ENCODE results near the gene PHF11. TPM values are rescaled to one million over a fixed set of nuclear protein-coding genes. Genes with fewer than 3 reads are reported as not detected.
"Not testable (repeated sequence)": the region's sequence is repeated elsewhere in the genome, so short reads cannot be mapped to it uniquely, and the experiment has no call there.

PHF11 gene
- polyA plus RNA-seq, 1 donor from 2014 or later, result 70.1 TPM

DNA sequence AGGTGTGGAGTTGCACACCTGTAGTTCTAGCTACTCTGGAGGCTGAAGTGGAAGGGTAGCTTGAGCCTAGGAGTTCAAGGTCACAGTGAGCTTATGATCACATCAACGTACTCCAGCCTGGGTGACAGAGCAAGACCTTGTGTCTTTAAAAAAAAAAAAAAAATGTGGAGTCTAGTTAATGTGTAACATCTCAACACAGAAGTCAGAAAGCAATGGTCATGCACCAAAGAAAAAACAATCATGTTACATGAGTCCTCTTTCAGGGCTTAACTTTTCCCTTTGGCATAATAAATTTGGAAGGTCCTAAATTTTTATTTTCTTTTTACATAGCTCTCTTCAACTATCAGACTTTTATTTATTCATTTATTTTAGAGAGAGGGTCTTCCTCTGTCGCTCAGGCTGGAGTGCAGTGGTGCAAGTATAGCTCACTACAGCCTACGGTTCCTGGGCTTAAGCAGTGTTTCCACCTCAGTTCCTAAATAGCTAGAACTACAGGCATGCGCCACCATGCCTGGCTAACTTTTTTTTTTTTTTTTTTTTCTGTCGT is 29.4 kb upstream of the PHF11 start:
- peaks cover 10% of the 10 kb centered on the region for H3K36me3 Mint-ChIP-seq
- H3K27ac Mint-ChIP-seq, result no peak overlapping the region
- H3K4me3 Mint-ChIP-seq, result no peak overlapping the region
- H3K27me3 Mint-ChIP-seq, result no peaks in the 10 kb centered on the region
- no peaks in the 10 kb centered on the region for H3K4me1 Mint-ChIP-seq
- H3K9me3 Mint-ChIP-seq, result no peaks in the 10 kb centered on the region

DNA sequence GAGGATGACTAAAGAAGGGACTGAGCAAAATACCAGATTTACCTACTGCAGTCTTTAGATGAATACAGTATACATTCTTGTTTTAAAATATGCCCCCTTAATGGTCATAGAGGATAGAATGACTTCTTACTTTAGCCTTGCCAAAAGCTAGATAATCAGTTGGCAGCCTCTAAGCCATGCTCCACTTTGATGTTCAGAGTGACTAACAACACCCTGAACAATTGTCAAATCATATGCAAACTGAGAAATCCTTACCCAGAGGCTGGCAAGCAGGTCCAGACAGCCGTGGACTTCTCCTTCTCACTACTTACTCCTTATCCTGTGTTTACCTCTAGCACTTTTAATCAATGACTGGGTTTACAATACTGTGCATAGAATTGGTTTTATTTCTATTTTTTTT is 23.6 kb upstream of the PHF11 start:
- H3K9me3 Mint-ChIP-seq, result no peaks in the 10 kb centered on the region
- peaks cover 0 to 1% (median 0%) of the 10 kb centered on the region in 3 donors for H3K4me1 Mint-ChIP-seq
- no peak overlapping the region for H3K4me3 Mint-ChIP-seq
- H3K27ac Mint-ChIP-seq, result peak overlapping the region in 1 of 3 donors; percentile 9
- no peaks in the 10 kb centered on the region for H3K27me3 Mint-ChIP-seq
- no peaks in the 10 kb centered on the region for H3K36me3 Mint-ChIP-seq

DNA sequence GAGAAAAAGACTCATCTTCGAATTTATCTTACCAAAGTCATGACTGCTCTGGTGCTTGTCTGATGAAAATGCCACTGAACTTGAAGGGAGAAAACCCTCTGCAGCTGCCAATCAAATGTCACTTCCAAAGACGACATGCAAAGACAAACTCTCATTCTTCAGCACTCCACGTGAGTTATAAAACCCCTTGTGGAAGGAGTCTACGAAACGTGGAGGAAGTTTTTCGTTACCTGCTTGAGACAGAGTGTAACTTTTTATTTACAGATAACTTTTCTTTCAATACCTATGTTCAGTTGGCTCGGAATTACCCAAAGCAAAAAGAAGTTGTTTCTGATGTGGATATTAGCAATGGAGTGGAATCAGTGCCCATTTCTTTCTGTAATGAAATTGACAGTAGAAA is 19.2 kb upstream of the PHF11 start:
- H3K4me1 Mint-ChIP-seq, result peaks cover 0 to 1% (median 0%) of the 10 kb centered on the region in 3 donors
- no peaks in the 10 kb centered on the region for H3K9me3 Mint-ChIP-seq
- no peak overlapping the region for H3K4me3 Mint-ChIP-seq
- H3K36me3 Mint-ChIP-seq, result no peaks in the 10 kb centered on the region
- no peaks in the 10 kb centered on the region for H3K27me3 Mint-ChIP-seq
- H3K27ac Mint-ChIP-seq, result no peak overlapping the region

DNA sequence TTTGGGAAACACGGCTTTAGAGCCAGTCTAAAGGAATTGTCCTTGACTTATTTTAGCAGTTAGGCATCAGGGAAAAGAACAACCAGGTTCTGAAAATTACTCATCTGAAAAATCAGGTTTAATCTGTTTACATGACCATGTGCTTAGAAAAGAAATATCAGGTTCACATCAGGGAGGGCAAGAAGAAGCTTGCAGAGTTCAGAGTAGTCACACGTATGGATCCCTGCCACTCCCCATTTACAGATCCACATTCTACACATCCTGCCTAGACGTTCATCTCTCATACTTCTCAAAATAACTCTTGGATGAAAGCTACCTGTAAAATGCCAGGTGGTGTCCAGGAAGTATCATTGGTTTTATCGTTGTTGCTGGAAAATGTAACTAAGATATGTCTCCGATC is 14.0 kb upstream of the PHF11 start:
- Mint-ChIP-seq H3K36me3 (peaks cover 3% of the 10 kb centered on the region), H3K4me1 (no peaks in the 10 kb centered on the region), H3K27me3 (no peaks in the 10 kb centered on the region), H3K4me3 (no peak overlapping the region), H3K27ac (peak overlapping the region in 1 of 3 donors; percentile 59), H3K9me3 (no peaks in the 10 kb centered on the region)

DNA sequence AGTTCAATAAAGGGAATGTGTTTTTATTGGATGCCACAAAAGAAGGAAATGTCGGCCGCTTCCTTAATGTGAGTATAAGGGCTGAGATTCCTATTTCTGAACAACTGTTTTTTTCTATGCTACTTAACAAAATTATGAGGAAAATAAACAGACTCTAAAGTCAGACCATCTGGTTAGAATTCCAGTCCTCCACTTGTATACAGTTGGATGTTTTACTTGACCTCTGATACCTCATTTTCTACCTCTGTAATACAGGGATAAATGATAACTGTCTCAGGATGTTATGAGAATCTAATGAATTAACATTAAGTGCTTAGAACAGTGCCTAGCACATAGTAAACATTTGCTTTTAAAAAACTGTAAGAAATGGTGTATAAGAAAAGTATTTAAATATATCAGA is 7.2 kb upstream of the PHF11 start:
- H3K9me3 Mint-ChIP-seq, result no peaks in the 10 kb centered on the region
- H3K36me3 Mint-ChIP-seq, result peaks cover 6% of the 10 kb centered on the region
- no peaks in the 10 kb centered on the region for H3K4me1 Mint-ChIP-seq
- no peak overlapping the region for H3K27ac Mint-ChIP-seq
- H3K4me3 Mint-ChIP-seq, result peak overlapping the region in 1 of 4 donors; percentile 32
- H3K27me3 Mint-ChIP-seq, result no peaks in the 10 kb centered on the region

DNA sequence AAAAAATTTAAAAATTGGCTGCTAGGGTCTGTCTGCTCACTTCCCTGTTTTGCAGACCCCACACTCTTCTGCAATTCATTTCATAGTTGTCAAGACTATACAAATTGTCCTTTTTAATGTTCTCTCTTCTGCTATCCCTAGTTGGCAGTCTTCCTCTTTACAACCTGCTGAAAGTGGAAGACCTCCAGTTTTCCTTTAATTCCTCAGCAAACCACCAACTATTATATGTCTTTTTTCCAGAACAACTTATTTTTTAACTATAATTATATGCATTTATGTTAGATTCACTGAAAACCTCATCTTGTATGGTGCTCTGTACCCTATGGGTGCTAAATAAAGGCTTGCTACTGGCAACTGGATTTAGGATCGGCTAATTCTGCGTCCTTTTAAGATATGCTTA is 1.1 kb upstream of the PHF11 start:
- no peaks in the 10 kb centered on the region for H3K27me3 Mint-ChIP-seq
- peak overlapping the region; percentile 98 to 99 (median 98) for H3K4me3 Mint-ChIP-seq
- peak overlapping the region; percentile 46 to 99 (median 74) for H3K27ac Mint-ChIP-seq
- H3K4me1 Mint-ChIP-seq, result peaks cover 18 to 36% (median 21%) of the 10 kb centered on the region in 3 donors
- peaks cover 2% of the 10 kb centered on the region for H3K36me3 Mint-ChIP-seq
- no peaks in the 10 kb centered on the region for H3K9me3 Mint-ChIP-seq

DNA sequence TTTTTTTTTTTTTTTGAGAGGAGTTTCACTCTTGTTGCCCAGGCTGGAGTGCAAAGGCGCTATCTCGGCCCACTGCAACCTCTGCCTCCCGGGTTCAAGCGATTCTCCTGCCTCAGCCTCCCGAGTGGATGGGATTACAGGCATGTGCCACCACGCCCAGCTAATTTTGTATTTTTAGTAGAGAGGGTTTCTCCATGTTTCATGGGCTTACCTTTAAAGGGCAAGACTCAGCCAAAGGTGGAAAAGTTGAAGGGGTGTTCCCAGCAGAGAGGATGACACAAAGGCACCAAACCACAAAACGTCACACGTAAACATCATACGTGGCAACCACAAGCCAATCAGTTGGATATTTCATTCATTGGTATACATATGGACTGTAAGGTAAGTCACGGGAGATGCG is 1.1 kb downstream of the PHF11 start:
- not testable (repeated sequence) for H3K27me3 Mint-ChIP-seq, H3K36me3 Mint-ChIP-seq, H3K9me3 Mint-ChIP-seq
- Mint-ChIP-seq H3K4me3 (peak overlapping the region; percentile 83 to 99 (median 95)), H3K27ac (peak overlapping the region; percentile 74 to 99 (median 92)), H3K4me1 (peaks cover 18 to 43% (median 29%) of the 10 kb centered on the region in 3 donors)

DNA sequence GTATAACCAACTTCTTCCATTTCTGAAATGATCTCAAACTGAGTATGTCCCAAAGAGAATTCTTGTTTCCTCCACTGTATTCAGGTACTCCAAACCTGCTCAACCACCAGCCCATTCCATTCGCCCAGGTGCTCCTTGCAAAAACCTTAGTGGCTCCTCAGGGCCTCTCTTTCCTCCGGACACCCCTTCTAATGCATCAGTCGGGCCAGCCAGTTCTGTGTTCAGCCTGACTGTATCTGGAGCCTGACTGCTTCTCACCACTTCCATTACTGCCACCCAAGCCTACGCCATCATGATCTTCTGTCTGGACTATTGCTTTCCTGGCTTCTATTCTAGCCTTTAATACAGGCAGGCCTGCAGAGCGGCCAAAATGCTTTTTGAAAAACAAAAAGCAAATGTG is 1.5 kb downstream of the PHF11 start:
- no peaks in the 10 kb centered on the region for H3K9me3 Mint-ChIP-seq
- peaks cover 18 to 43% (median 29%) of the 10 kb centered on the region in 3 donors for H3K4me1 Mint-ChIP-seq
- H3K4me3 Mint-ChIP-seq, result peak overlapping the region; percentile 83 to 99 (median 90)
- H3K27me3 Mint-ChIP-seq, result no peaks in the 10 kb centered on the region
- peak overlapping the region; percentile 74 to 99 (median 92) for H3K27ac Mint-ChIP-seq
- peaks cover 4% of the 10 kb centered on the region for H3K36me3 Mint-ChIP-seq

DNA sequence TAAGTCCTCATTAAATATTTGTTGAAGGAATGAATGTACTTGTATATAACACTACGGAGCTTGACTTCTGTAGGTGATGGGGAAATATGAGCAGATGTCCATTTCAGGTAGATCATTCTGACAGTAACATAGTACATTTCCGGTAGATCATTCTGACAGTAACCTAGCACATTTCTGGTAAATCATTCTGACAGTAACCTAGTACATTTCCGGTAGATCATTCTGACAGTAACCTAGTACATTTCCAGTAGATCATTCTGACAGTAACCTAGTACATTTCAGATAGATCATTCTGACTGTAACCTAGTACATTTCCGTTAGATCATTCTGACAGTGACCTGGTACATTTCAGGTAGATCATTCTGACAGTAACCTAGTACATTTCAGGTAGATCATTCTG is 2.5 kb downstream of the PHF11 start:
- Mint-ChIP-seq H3K27me3 (no peaks in the 10 kb centered on the region), H3K36me3 (peaks cover 7% of the 10 kb centered on the region), H3K4me3 (peak overlapping the region in 2 of 4 donors; percentile 13 to 99), H3K9me3 (no peaks in the 10 kb centered on the region), H3K4me1 (peaks cover 18 to 43% (median 29%) of the 10 kb centered on the region in 3 donors), H3K27ac (peak overlapping the region; percentile 74 to 99 (median 92))

DNA sequence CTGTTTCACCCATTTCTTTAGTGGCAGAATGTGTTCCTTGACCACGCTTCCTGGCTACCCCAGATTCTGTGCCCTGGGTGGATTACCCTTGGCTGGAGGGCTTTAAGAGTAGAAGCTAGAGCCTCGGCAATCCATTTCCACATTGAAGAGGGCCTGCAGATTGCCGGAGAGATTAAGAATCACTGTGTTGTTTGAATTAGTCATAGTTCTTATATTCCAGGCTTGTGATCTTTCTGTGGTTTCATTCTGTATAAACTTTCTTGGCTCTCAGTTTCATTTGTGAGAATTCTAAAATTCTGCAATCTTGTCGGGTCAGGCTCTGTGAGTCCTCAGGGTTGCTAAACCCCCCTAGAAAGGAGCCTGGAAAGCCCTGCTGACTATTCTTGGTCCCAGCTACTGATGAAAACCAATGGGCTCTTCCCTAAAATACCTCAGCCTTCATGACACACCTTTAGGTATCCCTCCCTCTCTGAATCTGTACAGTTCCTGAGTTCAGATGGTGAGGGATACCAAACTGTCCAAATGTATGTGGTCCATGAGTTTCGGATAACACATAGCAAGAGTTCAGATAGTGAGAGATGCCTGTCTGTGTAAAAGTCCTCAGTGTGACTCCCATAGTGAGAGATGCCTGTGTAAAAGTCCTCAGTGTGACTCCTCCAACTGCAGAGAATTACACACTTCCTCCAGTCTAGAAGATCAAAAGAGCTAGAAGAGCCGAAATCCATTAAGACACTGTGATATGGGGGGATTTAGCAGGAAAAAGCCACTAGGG is 4.3 kb downstream of the PHF11 start:
- peak overlapping the region in 1 of 4 donors; percentile 28 for H3K4me3 Mint-ChIP-seq
- H3K9me3 Mint-ChIP-seq, result no peaks in the 10 kb centered on the region
- peak overlapping the region; percentile 59 to 71 (median 68) for H3K27ac Mint-ChIP-seq
- no peaks in the 10 kb centered on the region for H3K27me3 Mint-ChIP-seq
- H3K36me3 Mint-ChIP-seq, result peaks cover 9% of the 10 kb centered on the region
- peaks cover 21 to 37% (median 29%) of the 10 kb centered on the region in 3 donors for H3K4me1 Mint-ChIP-seq

DNA sequence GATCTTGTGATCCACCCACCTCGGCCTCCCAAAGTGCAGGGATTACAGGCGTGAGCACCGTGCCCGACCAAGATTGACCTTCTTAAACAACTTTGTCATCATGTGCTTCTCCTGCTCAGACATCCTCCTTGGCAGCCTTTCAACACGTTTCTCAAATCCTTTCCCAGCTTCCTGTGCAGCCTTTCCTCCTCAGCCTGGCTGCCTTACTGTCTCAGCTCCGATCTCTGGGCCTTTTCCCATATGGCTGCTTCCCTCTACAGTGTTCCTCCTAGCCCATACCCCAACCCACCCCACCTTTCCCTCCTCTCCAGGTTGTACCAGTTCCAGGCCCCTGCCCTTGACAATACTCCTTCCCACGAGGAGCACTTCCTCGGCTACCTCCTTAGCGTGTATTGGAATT is 7.2 kb downstream of the PHF11 start:
- peak overlapping the region in 1 of 4 donors; percentile 39 for H3K4me3 Mint-ChIP-seq
- H3K9me3 Mint-ChIP-seq, result peaks cover 0 to 2% (median 0%) of the 10 kb centered on the region in 3 donors
- H3K36me3 Mint-ChIP-seq, result peaks cover 9% of the 10 kb centered on the region
- no peaks in the 10 kb centered on the region for H3K27me3 Mint-ChIP-seq
- peaks cover 13 to 28% (median 25%) of the 10 kb centered on the region in 3 donors for H3K4me1 Mint-ChIP-seq
- H3K27ac Mint-ChIP-seq, result no peak overlapping the region

DNA sequence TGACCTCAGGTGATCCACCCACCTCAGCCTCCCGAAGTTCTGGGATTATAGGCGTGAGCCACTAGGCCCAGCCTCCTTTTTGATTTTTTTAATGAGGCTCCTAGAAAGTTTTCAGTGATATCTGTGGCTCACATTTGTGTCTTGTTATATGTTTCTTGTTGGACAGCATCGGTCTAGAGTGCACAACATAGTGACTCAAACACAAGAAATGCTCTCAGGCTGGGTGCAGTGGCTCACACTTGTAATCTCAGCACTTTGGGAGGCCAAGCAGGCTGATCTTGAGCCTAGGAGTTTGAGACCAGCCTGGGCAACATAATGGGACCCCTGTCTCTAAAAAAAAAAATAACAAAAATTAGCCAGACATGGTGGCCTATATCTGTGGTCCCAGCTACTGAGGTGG is 8.2 kb downstream of the PHF11 start:
- H3K4me1 Mint-ChIP-seq, result peaks cover 10 to 24% (median 18%) of the 10 kb centered on the region in 3 donors
- no peaks in the 10 kb centered on the region for H3K27me3 Mint-ChIP-seq
- no peak overlapping the region for H3K4me3 Mint-ChIP-seq
- H3K36me3 Mint-ChIP-seq, result peaks cover 9% of the 10 kb centered on the region
- H3K9me3 Mint-ChIP-seq, result peaks cover 0 to 2% (median 0%) of the 10 kb centered on the region in 3 donors
- H3K27ac Mint-ChIP-seq, result no peak overlapping the region

DNA sequence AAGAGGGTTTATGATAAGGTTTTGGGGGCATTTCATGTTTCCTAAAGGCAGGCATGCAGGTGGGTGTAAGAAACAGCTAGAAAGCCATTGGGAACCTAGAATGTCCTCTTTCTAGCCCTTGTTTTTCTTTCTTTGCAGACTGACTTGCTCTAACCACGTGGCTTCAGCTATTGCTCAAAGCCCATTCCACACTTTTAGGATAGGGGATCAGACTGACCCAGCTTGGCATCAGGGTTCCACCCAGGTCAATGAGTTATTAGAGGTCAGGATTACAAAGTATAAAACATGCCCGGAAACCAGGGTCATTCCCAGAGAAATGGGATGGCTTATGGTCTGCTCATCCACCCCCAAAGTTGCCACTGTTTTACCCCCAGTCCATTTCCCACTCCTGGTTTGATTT is 16.8 kb downstream of the PHF11 start:
- H3K9me3 Mint-ChIP-seq, result no peaks in the 10 kb centered on the region
- peaks cover 0 to 5% (median 3%) of the 10 kb centered on the region in 3 donors for H3K4me1 Mint-ChIP-seq
- H3K27ac Mint-ChIP-seq, result no peak overlapping the region
- no peak overlapping the region for H3K4me3 Mint-ChIP-seq
- H3K27me3 Mint-ChIP-seq, result no peaks in the 10 kb centered on the region
- H3K36me3 Mint-ChIP-seq, result peaks cover 12% of the 10 kb centered on the region

DNA sequence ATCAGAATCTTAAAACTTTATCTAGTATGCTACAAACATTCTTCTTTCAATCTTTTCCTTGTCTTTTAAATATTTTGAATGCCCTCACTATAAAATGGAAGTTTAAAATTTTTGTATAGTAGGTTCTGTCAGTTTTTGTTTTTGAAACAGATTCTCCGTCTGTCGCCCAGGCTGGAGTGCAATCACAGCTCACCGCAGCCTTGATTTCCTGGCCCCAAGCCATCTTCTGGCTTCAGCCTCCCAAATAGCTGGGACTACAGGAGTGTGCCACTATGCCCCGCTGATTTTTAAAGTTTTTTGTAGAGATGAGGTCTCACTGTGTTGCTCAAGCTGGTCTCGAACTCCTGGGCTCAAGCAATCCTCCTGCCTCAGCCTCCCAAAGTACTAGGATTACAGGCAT is 20.7 kb downstream of the PHF11 start:
- Mint-ChIP-seq H3K9me3 (no peaks in the 10 kb centered on the region), H3K4me1 (peaks cover 0 to 5% (median 3%) of the 10 kb centered on the region in 3 donors), H3K27me3 (no peaks in the 10 kb centered on the region), H3K4me3 (no peak overlapping the region), H3K27ac (no peak overlapping the region), H3K36me3 (peaks cover 14% of the 10 kb centered on the region)

DNA sequence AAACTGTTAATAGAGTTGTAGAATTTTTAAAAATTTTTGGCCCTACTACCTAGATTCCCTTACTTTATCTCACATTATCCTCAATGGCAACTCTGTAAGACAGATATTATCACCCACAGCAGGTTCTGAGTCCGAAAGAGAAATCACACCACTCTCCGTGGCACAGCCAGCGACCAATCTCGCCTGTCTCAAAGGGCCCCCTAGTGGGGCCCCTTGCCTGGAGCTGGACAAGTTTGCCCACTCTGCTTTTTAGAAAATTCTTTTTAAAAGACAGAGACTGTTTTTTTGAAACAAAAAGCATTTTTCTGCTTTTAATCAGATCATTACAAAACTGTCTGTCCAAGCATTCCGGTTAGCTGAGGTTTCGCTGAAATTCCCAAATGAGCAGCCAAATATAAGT is 21.7 kb downstream of the PHF11 start:
- Mint-ChIP-seq H3K27ac (peak overlapping the region in 1 of 3 donors; percentile 85), H3K9me3 (no peaks in the 10 kb centered on the region), H3K4me3 (no peak overlapping the region), H3K36me3 (peaks cover 15% of the 10 kb centered on the region), H3K4me1 (peaks cover 0 to 8% (median 0%) of the 10 kb centered on the region in 3 donors), H3K27me3 (no peaks in the 10 kb centered on the region)

DNA sequence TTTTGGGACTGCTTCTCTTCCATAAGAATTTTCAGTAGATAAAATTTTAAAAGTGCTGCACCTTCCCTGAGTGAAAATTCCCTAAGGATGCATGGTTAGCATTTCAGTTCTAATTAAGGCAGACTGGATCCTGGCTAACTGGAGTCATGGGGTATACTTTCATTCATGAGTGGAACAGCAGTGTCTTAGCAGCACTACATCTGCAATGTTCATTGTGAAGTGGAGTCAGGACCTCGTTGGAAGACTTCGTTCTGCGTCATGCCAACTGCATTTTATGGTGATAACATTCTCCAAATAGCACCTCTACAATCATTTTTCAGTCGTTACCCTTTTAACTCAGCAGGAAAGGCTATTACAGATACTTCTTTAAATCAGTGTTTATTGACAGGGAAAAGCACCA is 25.5 kb downstream of the PHF11 start:
- H3K9me3 Mint-ChIP-seq, result no peaks in the 10 kb centered on the region
- H3K36me3 Mint-ChIP-seq, result peaks cover 9% of the 10 kb centered on the region
- no peaks in the 10 kb centered on the region for H3K27me3 Mint-ChIP-seq
- peaks cover 0 to 7% (median 2%) of the 10 kb centered on the region in 3 donors for H3K4me1 Mint-ChIP-seq
- H3K27ac Mint-ChIP-seq, result peak overlapping the region in 1 of 3 donors; percentile 10
- H3K4me3 Mint-ChIP-seq, result no peak overlapping the region
